ENCODE measurements around the gene HLA-DRA. TPM values are rescaled to one million over a fixed set of nuclear protein-coding genes. Genes with fewer than 3 reads are reported as not detected.

The HLA-DRA gene
- polyA plus RNA-seq, 1 donor (not counting 4 experiments of a cell fraction or from before 2014, with no cell fraction given): 0.21 TPM

- DNase-seq (ENCODE audit: low read depth, low spot score) (no peak), FAIRE-seq (no peak)
- Histone ChIP-seq H4K20me1 (ENCODE audit: control insufficient read depth, extremely low read depth, insufficient read depth, low read length) (no peaks in the 10 kb centered on the region), H2AFZ (ENCODE audit: control insufficient read depth, low read length) (no peak overlapping the region), H3K9me1 (ENCODE audit: control insufficient read depth, extremely low read depth, insufficient read depth, low read length) (no peaks in the 10 kb centered on the region), H3K4me1 (ENCODE audit: control insufficient read depth, extremely low read depth, insufficient read depth, low read length) (no peaks in the 10 kb centered on the region), H3K36me3 (ENCODE audit: control insufficient read depth in 2 of 2, extremely low read depth in 1 of 2, insufficient read depth in 2 of 2, low read length in 2 of 2) (no peaks in the 10 kb centered on the region), H3K4me2 (ENCODE audit: control insufficient read depth, extremely low read depth, insufficient read depth, low read depth, low read length) (no peak overlapping the region), H3K4me3 (ENCODE audit: control insufficient read depth in 2 of 3, extremely low read depth in 1 of 3, insufficient read depth in 2 of 3, low read depth in 1 of 3, low read length in 3 of 3) (no peak overlapping the region), H3K79me2 (ENCODE audit: control insufficient read depth, insufficient read depth, low read length) (no peaks in the 10 kb centered on the region), H3K27me3 (ENCODE audit: control insufficient read depth, extremely low read depth, insufficient read depth, low read length) (peaks cover 6% of the 10 kb centered on the region), H3K9me3 (ENCODE audit: control insufficient read depth, low read depth, low read length) (no peaks in the 10 kb centered on the region), H3K9ac (ENCODE audit: control insufficient read depth, extremely low read depth, insufficient read depth, low read length) (no peak overlapping the region), H3K27ac (ENCODE audit: control insufficient read depth, insufficient read depth, low read length) (no peak overlapping the region)
- dilution Hi-C loops (cut with MboI; ENCODE audit: extremely low pct_ligation_motif_present, low sequenced_read_pairs): no loop called here
- TF ChIP-seq CTCF (optimal IDR thresholded peaks at IDR 0.05 in 1 of 3, IDR thresholded peaks at IDR 0.05 in 1 of 3, conservative IDR thresholded peaks at IDR 0.05 in 1 of 3; ENCODE audit: extremely low read depth in 1 of 3, insufficient read depth in 2 of 3, low read length in 3 of 3): no peak
These were observed 2.5 kb upstream of the HLA-DRA start for GRCh38 chr6:32436995-32437836.

GRCh38 chr6:32439139-32439538 lies 548 bp upstream of the HLA-DRA start:
- TF ChIP-seq EZH2 (IDR thresholded peaks at IDR 0.05; ENCODE audit: low read length) (no peak), CTCF (optimal IDR thresholded peaks at IDR 0.05 in 1 of 3, IDR thresholded peaks at IDR 0.05 in 1 of 3, conservative IDR thresholded peaks at IDR 0.05 in 1 of 3; ENCODE audit: extremely low read depth in 1 of 3, insufficient read depth in 2 of 3, low read length in 3 of 3) (no peak)
- no peak for DNase-seq (ENCODE audit: low read depth, low spot score)
- dilution Hi-C loops (cut with MboI; ENCODE audit: extremely low pct_ligation_motif_present, low sequenced_read_pairs): no loop called here
- H3K4me1 ChIP-seq (ENCODE audit: control insufficient read depth, extremely low read depth, insufficient read depth, low read length): no peaks in the 10 kb centered on the region
- H3K9me1 ChIP-seq (ENCODE audit: control insufficient read depth, extremely low read depth, insufficient read depth, low read length): no peaks in the 10 kb centered on the region
- no peak for FAIRE-seq
- no peaks in the 10 kb centered on the region for H3K9me3 ChIP-seq (ENCODE audit: control insufficient read depth, low read depth, low read length)
- H3K9ac ChIP-seq (ENCODE audit: control insufficient read depth, extremely low read depth, insufficient read depth, low read length): no peak overlapping the region
- H3K36me3 ChIP-seq (ENCODE audit: control insufficient read depth in 2 of 2, extremely low read depth in 1 of 2, insufficient read depth in 2 of 2, low read length in 2 of 2): no peaks in the 10 kb centered on the region
- H3K4me3 ChIP-seq (ENCODE audit: control insufficient read depth in 2 of 3, extremely low read depth in 1 of 3, insufficient read depth in 2 of 3, low read depth in 1 of 3, low read length in 3 of 3): no peak overlapping the region
- H3K79me2 ChIP-seq (ENCODE audit: control insufficient read depth, insufficient read depth, low read length): no peaks in the 10 kb centered on the region
- no peak overlapping the region for H2AFZ ChIP-seq (ENCODE audit: control insufficient read depth, low read length)
- no peaks in the 10 kb centered on the region for H4K20me1 ChIP-seq (ENCODE audit: control insufficient read depth, extremely low read depth, insufficient read depth, low read length)
- H3K4me2 ChIP-seq (ENCODE audit: control insufficient read depth, extremely low read depth, insufficient read depth, low read depth, low read length): no peak overlapping the region
- peaks cover 6% of the 10 kb centered on the region for H3K27me3 ChIP-seq (ENCODE audit: control insufficient read depth, extremely low read depth, insufficient read depth, low read length)
- no peak overlapping the region for H3K27ac ChIP-seq (ENCODE audit: control insufficient read depth, insufficient read depth, low read length)

Data from keratinocyte (primary cell).